ENCODE data around the gene SNX32. TPM values are rescaled to one million over a fixed set of nuclear protein-coding genes. Genes with fewer than 3 reads are reported as not detected.
A peak's percentile ranks its signal among the peaks of the same experiment; 100 is the strongest.

The SNX32 gene
- total and polyA plus RNA-seq, 9 of the 15 experiments (the other 6 are each of a cell fraction or from before 2014, with no cell fraction given): 0.03 TPM; not detected in 7

GRCh38 chr11:65900125-65900898 is 66.5 kb downstream of the SNX32 start, which contains the start of gene FOSL1 (continued):
- no peak for TF ChIP-seq ZNF277 (CRISPR knock-in tag; IDR thresholded peaks at IDR 0.05; ENCODE audit: borderline replicate concordance)
- peak; percentile 91 for TF ChIP-seq HMGN3 (IDR thresholded peaks at IDR 0.05; ENCODE audit: borderline replicate concordance, extremely low read depth, insufficient read length, low read depth, low read length)
- TF ChIP-seq SMARCA5 (IDR thresholded peaks at IDR 0.05): no peak
- no peak for TF ChIP-seq MLX (CRISPR knock-in tag; conservative IDR thresholded peaks at IDR 0.05)
- no peak for TF ChIP-seq HMBOX1 (IDR thresholded peaks at IDR 0.05)
- TF ChIP-seq MCM3 (IDR thresholded peaks at IDR 0.05): no peak
- no peak for TF ChIP-seq ZNF121 (CRISPR knock-in tag; conservative IDR thresholded peaks at IDR 0.05)
- peak in 1 of 2 experiments; percentile 57; a peak in 1 of 4 replicates for TF ChIP-seq SIN3A (IDR thresholded peaks at IDR 0.05; ENCODE audit: borderline replicate concordance in 2 of 2, control insufficient read depth in 1 of 2, low read depth in 2 of 2, low read length in 2 of 2)
- no peak for TF ChIP-seq CBFB (CRISPR knock-in tag; IDR thresholded peaks at IDR 0.05)
- TF ChIP-seq TCF15 (CRISPR knock-in tag; IDR thresholded peaks at IDR 0.05): no peak
- TF ChIP-seq ETV6 (IDR thresholded peaks at IDR 0.05; ENCODE audit: borderline replicate concordance in 1 of 2, low read depth in 2 of 2, low read length in 1 of 2): no peak
- TF ChIP-seq ETV6 (CRISPR knock-in tag; IDR thresholded peaks at IDR 0.05; ENCODE audit: borderline replicate concordance): peak; percentile 17; the same call in 1 of the 2 replicates
- TF ChIP-seq CHD2 (IDR thresholded peaks at IDR 0.05; ENCODE audit: low read depth, low read length): no peak
- TF ChIP-seq MCM5 (IDR thresholded peaks at IDR 0.05; ENCODE audit: low read depth): no peak
- TF ChIP-seq ZNF263 (CRISPR knock-in tag; IDR thresholded peaks at IDR 0.05; ENCODE audit: borderline replicate concordance): peak; percentile 34; the same call in 1 of the 2 replicates
- TF ChIP-seq ELF1 (tag; IDR thresholded peaks at IDR 0.05): no peak
- TF ChIP-seq SNAPC5 (CRISPR knock-in tag; IDR thresholded peaks at IDR 0.05): no peak
- TF ChIP-seq RERE (CRISPR knock-in tag; IDR thresholded peaks at IDR 0.05; ENCODE audit: borderline replicate concordance): no peak
